ENCODE measurements around the gene MPC1.

The MPC1 gene

GRCh38 chr6:166382933-166383801, at the start of gene MPC1:
MPC1 (minus strand) TSS chr6:166382940; CDS start chr6:166382876, 64 bp downstream.
- TF ChIP-seq CTCF (IDR thresholded peaks at IDR 0.05; ENCODE audit: insufficient read depth, low read depth, low read length, missing control alignments): no peak
- peak; percentile 98 for DNase-seq (ENCODE audit: low read depth)
- H3K4me3 ChIP-seq (ENCODE audit: low read length): peak within 1 kb of the TSS; percentile 71

GRCh38 chr6:166430269-166430668, 47.5 kb upstream of the MPC1 start:
- no peak for TF ChIP-seq CTCF (IDR thresholded peaks at IDR 0.05; ENCODE audit: insufficient read depth, low read depth, low read length, missing control alignments)
- H3K4me3 ChIP-seq (ENCODE audit: low read length): no peak overlapping the region
- DNase-seq (ENCODE audit: low read depth): no peak

- TF ChIP-seq CTCF (IDR thresholded peaks at IDR 0.05; ENCODE audit: insufficient read depth, low read depth, low read length, missing control alignments): no peak
- DNase-seq (ENCODE audit: low read depth): no peak
- no peak overlapping the region for H3K4me3 ChIP-seq (ENCODE audit: low read length)
Measured at GRCh38 chr6:166424431-166424830, 41.7 kb upstream of the MPC1 start.

- no peak overlapping the region for H3K4me3 ChIP-seq (ENCODE audit: low read length)
- TF ChIP-seq CTCF (IDR thresholded peaks at IDR 0.05; ENCODE audit: insufficient read depth, low read depth, low read length, missing control alignments): no peak
- no peak for DNase-seq (ENCODE audit: low read depth)
Measured at GRCh38 chr6:166423781-166424180, 41.0 kb upstream of the MPC1 start.

GRCh38 chr6:166423051-166423745, 40.5 kb upstream of the MPC1 start:
- no peak for DNase-seq (ENCODE audit: low read depth)
- no peak for TF ChIP-seq CTCF (IDR thresholded peaks at IDR 0.05; ENCODE audit: insufficient read depth, low read depth, low read length, missing control alignments)
- H3K4me3 ChIP-seq (ENCODE audit: low read length): no peak overlapping the region

GRCh38 chr6:166422201-166422940, 39.6 kb upstream of the MPC1 start:
- no peak overlapping the region for H3K4me3 ChIP-seq (ENCODE audit: low read length)
- no peak for TF ChIP-seq CTCF (IDR thresholded peaks at IDR 0.05; ENCODE audit: insufficient read depth, low read depth, low read length, missing control alignments)
- no peak for DNase-seq (ENCODE audit: low read depth)

Data from epithelial cell of esophagus (primary cell).